HG02610 (cell line): ENCODE data around the gene RPL7A.
"Not testable (repeated sequence)": the region's sequence is repeated elsewhere in the genome, so short reads cannot be mapped to it uniquely, and the experiment has no call there.

ENCODE experiments used
- ATAC-seq: cut with Tn5 transposase; IDR thresholded peaks from one replicate; pipeline ENCODE4 v1.9.1; 2021; ENCODE audit warnings: mild to moderate bottlenecking, moderate library complexity; ENCODE audit not compliant: unreplicated experiment

The RPL7A gene

GRCh38 chr9:133384736-133385321, 36.8 kb downstream of the RPL7A start:
- no peak for ATAC-seq

GRCh38 chr9:133385452-133385851, 37.4 kb downstream of the RPL7A start:
- ATAC-seq: no peak

- ATAC-seq: no peak
These were observed 38.3 kb downstream of the RPL7A start for GRCh38 chr9:133386338-133386737.

GRCh38 chr9:133387680-133388079, 39.7 kb downstream of the RPL7A start:
- no peak for ATAC-seq

GRCh38 chr9:133389025-133389557, 41.1 kb downstream of the RPL7A start:
- ATAC-seq: no peak

GRCh38 chr9:133389562-133389961, 41.5 kb downstream of the RPL7A start:
- no peak for ATAC-seq

- ATAC-seq: no peak
These were observed 42.7 kb downstream of the RPL7A start for GRCh38 chr9:133390713-133391112.

- not testable (repeated sequence) for ATAC-seq
These were observed 43.4 kb downstream of the RPL7A start for GRCh38 chr9:133391449-133391848.

- not testable (repeated sequence) for ATAC-seq
These were observed 44.3 kb downstream of the RPL7A start for GRCh38 chr9:133392308-133392707.

- no peak for ATAC-seq
These were observed 45.4 kb downstream of the RPL7A start for GRCh38 chr9:133393399-133393798.

GRCh38 chr9:133394687-133395271, 46.8 kb downstream of the RPL7A start:
- ATAC-seq: no peak

GRCh38 chr9:133396952-133397351, 48.9 kb downstream of the RPL7A start:
- ATAC-seq: no peak

GRCh38 chr9:133397370-133397769, 49.4 kb downstream of the RPL7A start:
- ATAC-seq: no peak

GRCh38 chr9:133397895-133398294, 49.9 kb downstream of the RPL7A start:
- no peak for ATAC-seq

GRCh38 chr9:133400292-133400691, 52.3 kb downstream of the RPL7A start:
- ATAC-seq: no peak
